ENCODE measurements around the gene CFAP74. TPM values are rescaled to one million over a fixed set of nuclear protein-coding genes. Genes with fewer than 3 reads are reported as not detected.

CFAP74 gene
- total RNA-seq, 3 donors from 2014 or later (not counting 1 experiment from before 2014, with no cell fraction given) = not detected

GRCh38 chr1:2000850-2001249, 2.7 kb downstream of the CFAP74 start:
- TF ChIP-seq CTCF (IDR thresholded peaks at IDR 0.05) = no peak
- WGBS (ENCODE audit: insufficient coverage) = 83% methylated on average over 9 of the region's 9 CpGs
- DNase-seq = no peak
- peak in 1 of 3 donors; percentile 30 for ATAC-seq
- Mint-ChIP-seq H3K4me3 (no peak overlapping the region), H3K27me3 (ENCODE audit: low read depth in 2 of 2) (peaks cover 13 to 41% of the 10 kb centered on the region in 2 donors), H3K9me3 (no peaks in the 10 kb centered on the region), H3K27ac (no peak overlapping the region), H3K4me1 (no peaks in the 10 kb centered on the region), H3K36me3 (no peaks in the 10 kb centered on the region)
- H3K27me3 ChIP-seq (ENCODE audit: control insufficient read depth, insufficient read depth, low read length) = peaks cover 2% of the 10 kb centered on the region
- no peaks in the 10 kb centered on the region for H3K36me3 ChIP-seq (ENCODE audit: control insufficient read depth, insufficient read depth, low read length)
- no peaks in the 10 kb centered on the region for H3K4me1 ChIP-seq (ENCODE audit: control insufficient read depth, insufficient read depth, low read length)
- intact Hi-C loops (cut with micrococcal nuclease) = no loop called here
- H3K4me3 ChIP-seq (ENCODE audit: low read length) = no peak overlapping the region
- no peaks in the 10 kb centered on the region for H3K9me3 ChIP-seq (ENCODE audit: control insufficient read depth, insufficient read depth, low read length)
- H3K27ac ChIP-seq (ENCODE audit: low read length) = no peak overlapping the region

GRCh38 chr1:2000432-2000831, 3.2 kb downstream of the CFAP74 start:
- Histone ChIP-seq H3K27ac (ENCODE audit: low read length) (no peak overlapping the region), H3K4me1 (ENCODE audit: control insufficient read depth, insufficient read depth, low read length) (no peaks in the 10 kb centered on the region), H3K4me3 (ENCODE audit: low read length) (no peak overlapping the region), H3K27me3 (ENCODE audit: control insufficient read depth, insufficient read depth, low read length) (peaks cover 2% of the 10 kb centered on the region), H3K9me3 (ENCODE audit: control insufficient read depth, insufficient read depth, low read length) (no peaks in the 10 kb centered on the region), H3K36me3 (ENCODE audit: control insufficient read depth, insufficient read depth, low read length) (no peaks in the 10 kb centered on the region)
- H3K27me3 Mint-ChIP-seq (ENCODE audit: low read depth in 2 of 2) = peaks cover 13 to 39% of the 10 kb centered on the region in 2 donors
- no peak for TF ChIP-seq CTCF (IDR thresholded peaks at IDR 0.05)
- H3K4me1 Mint-ChIP-seq = no peaks in the 10 kb centered on the region
- intact Hi-C loops (cut with micrococcal nuclease) = no loop called here
- H3K27ac Mint-ChIP-seq = no peak overlapping the region
- H3K4me3 Mint-ChIP-seq = no peak overlapping the region
- H3K9me3 Mint-ChIP-seq = no peaks in the 10 kb centered on the region
- no peaks in the 10 kb centered on the region for H3K36me3 Mint-ChIP-seq
- ATAC-seq (no peak), DNase-seq (no peak)
- 80% methylated on average over 7 of the region's 7 CpGs for WGBS (ENCODE audit: insufficient coverage)

DNA sequence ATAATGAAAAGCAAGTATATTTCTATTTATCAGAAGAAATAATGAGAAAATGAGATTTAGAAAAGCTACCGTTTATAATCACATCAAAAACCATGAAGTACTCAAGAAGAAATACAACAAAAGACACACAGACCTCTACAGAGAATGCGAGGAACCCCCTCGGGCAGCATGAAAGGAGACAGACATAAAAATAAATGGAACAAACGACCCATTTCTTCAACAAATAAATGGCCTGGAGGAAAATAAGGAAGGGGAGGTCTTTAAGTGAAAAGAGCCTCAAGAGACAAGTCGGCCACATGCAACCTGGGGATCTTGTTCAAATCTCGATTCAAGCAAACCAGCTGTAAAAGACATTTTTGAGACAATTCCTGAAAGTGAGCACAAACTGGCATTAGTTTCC, 6.0 kb downstream of the CFAP74 start:
- ATAC-seq (no peak), DNase-seq (no peak)
- no peak overlapping the region for H3K4me3 ChIP-seq (ENCODE audit: low read length)
- no peak for TF ChIP-seq CTCF (IDR thresholded peaks at IDR 0.05)
- H3K27me3 ChIP-seq (ENCODE audit: control insufficient read depth, insufficient read depth, low read length) = no peaks in the 10 kb centered on the region
- intact Hi-C loops (cut with micrococcal nuclease) = no loop called here
- H3K9me3 ChIP-seq (ENCODE audit: control insufficient read depth, insufficient read depth, low read length) = no peaks in the 10 kb centered on the region
- Mint-ChIP-seq H3K27me3 (ENCODE audit: low read depth in 2 of 2) (peaks cover 21 to 23% of the 10 kb centered on the region in 2 donors), H3K4me1 (no peaks in the 10 kb centered on the region), H3K36me3 (no peaks in the 10 kb centered on the region), H3K4me3 (no peak overlapping the region), H3K9me3 (no peaks in the 10 kb centered on the region), H3K27ac (no peak overlapping the region)
- WGBS (ENCODE audit: insufficient coverage) = 85% methylated on average over 3 of the region's 6 CpGs
- no peaks in the 10 kb centered on the region for H3K36me3 ChIP-seq (ENCODE audit: control insufficient read depth, insufficient read depth, low read length)
- H3K4me1 ChIP-seq (ENCODE audit: control insufficient read depth, insufficient read depth, low read length) = no peaks in the 10 kb centered on the region
- no peak overlapping the region for H3K27ac ChIP-seq (ENCODE audit: low read length)

DNA sequence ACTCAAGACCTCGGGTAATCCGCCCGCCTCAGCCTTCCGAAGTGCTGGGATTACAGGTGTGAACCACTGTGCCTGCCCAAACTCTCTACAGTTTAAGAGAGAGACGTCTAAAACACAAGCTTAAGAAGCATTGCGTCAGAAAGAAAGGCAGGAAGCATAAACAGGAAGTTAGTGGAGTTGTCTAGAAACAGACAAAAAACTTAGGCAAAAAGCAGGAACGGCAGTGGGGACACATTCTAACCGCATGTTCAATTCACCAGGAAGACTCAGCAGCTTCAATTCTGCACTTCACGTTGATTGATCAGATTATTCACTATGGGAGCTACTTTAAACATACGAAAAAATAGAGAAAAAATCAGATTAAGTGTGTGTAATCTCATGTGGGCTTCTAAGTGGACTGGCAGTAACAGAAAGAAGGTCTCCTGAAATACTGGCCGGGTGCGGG, 7.4 kb downstream of the CFAP74 start:
- Histone ChIP-seq H3K4me3 (ENCODE audit: low read length) (no peak overlapping the region), H3K9me3 (ENCODE audit: control insufficient read depth, insufficient read depth, low read length) (no peaks in the 10 kb centered on the region), H3K36me3 (ENCODE audit: control insufficient read depth, insufficient read depth, low read length) (no peaks in the 10 kb centered on the region), H3K27me3 (ENCODE audit: control insufficient read depth, insufficient read depth, low read length) (no peaks in the 10 kb centered on the region), H3K4me1 (ENCODE audit: control insufficient read depth, insufficient read depth, low read length) (no peaks in the 10 kb centered on the region), H3K27ac (ENCODE audit: low read length) (no peak overlapping the region)
- ATAC-seq (no peak), DNase-seq (no peak)
- H3K4me1 Mint-ChIP-seq = no peaks in the 10 kb centered on the region
- H3K27ac Mint-ChIP-seq = no peak overlapping the region
- H3K4me3 Mint-ChIP-seq = no peak overlapping the region
- H3K36me3 Mint-ChIP-seq = no peaks in the 10 kb centered on the region
- peaks cover 17 to 21% of the 10 kb centered on the region in 2 donors for H3K27me3 Mint-ChIP-seq (ENCODE audit: low read depth in 2 of 2)
- 45% methylated on average over 12 of the region's 12 CpGs for WGBS (ENCODE audit: insufficient coverage)
- TF ChIP-seq CTCF (IDR thresholded peaks at IDR 0.05) = no peak
- intact Hi-C loops (cut with micrococcal nuclease) = no loop called here
- no peaks in the 10 kb centered on the region for H3K9me3 Mint-ChIP-seq
